Right lobe of liver (tissue), 6 donors: ENCODE data around the gene SAMD8. TPM values are rescaled to one million over a fixed set of nuclear protein-coding genes. Genes with fewer than 3 reads are reported as not detected.

Source experiments
- ATAC-seq, 4 donors: fragments of 200-7000 bp; cut with Tn5 transposase; one replicate each; pipeline ENCODE4 v1.9.1; 2020; ENCODE audit warnings: mild to moderate bottlenecking in 4 of 4, moderate library complexity in 4 of 4
- DNase-seq, 3 donors: peaks; one replicate each; pipeline ENCODE4 v3.0.0-alpha.2; 2020
- H3K27ac ChIP-seq, 3 donors: fragments of 200-600 bp; one replicate each; pipeline ENCODE4 v1.8.0; 2022
- H3K27me3 ChIP-seq, 2 donors: fragments of 200-600 bp; one replicate each; pipeline ENCODE4 v1.8.0; 2022
- H3K36me3 ChIP-seq, 4 donors: fragments of 200-600 bp; sonication (generic) in 1 of 4; one replicate each; pipeline versions ENCODE4 v1.5.1 to v1.8.0; 2017 to 2022; ENCODE audit warnings: control low read depth in 1 of 4
- H3K4me1 ChIP-seq, 4 donors: fragments of 200-600 bp; sonication (generic) in 1 of 4; one replicate each; pipeline versions ENCODE4 v1.5.1 to v1.8.0; 2017 to 2022; ENCODE audit warnings: control low read depth in 1 of 4
- H3K4me3 ChIP-seq, 3 donors: fragments of 200-600 bp; one replicate each; pipeline ENCODE4 v1.8.0; 2022
- H3K9me3 ChIP-seq, 4 donors: fragments of 200-600 bp; sonication (generic) in 1 of 4; one replicate each; pipeline versions ENCODE4 v1.5.1 to v1.8.0; 2017 to 2022; ENCODE audit warnings: control low read depth in 1 of 4
- CTCF ChIP-seq, 4 donors: fragments of 200-600 bp in 3 of 4; fragments of 450-650 bp in 1 of 4; IDR thresholded peaks; one replicate each; pipeline versions ENCODE4 v1.5.1 to v1.8.0; 2016 to 2022; ENCODE audit warnings: antibody characterized with exemption in 4 of 4, mild to moderate bottlenecking in 2 of 4
- POLR2A ChIP-seq: fragments of 450-650 bp; IDR thresholded peaks from one replicate; pipeline ENCODE4 v1.6.1; 2017; ENCODE audit warnings: antibody characterized with exemption, mild to moderate bottlenecking
- WGBS: methylation state at CpG from one replicate; pipeline ENCODE4 v1.1.6; 2018; ENCODE audit warnings: low coverage, low lambda C conversion rate; ENCODE audit not compliant: insufficient coverage; ENCODE audit errors: missing lambda C conversion rate; 5-methylcytosine and 5-hydroxymethylcytosine counted together
- intact Hi-C, 2 donors: fragments of 100-400 bp; cut with DNase I; formaldehyde crosslinking; loops; one replicate each; pipeline versions ENCODE4 v1.11.2 to v1.14.1; 2022
- total RNA-seq, 6 experiments: library from RNA; depleted of rRNA in 2 of 6; stranded (reverse); fragments of >200 nt in 2 of 6; fragmentation: NEBNext Ultra II Directional in 3 of 6; extraction: Animal tissue kit (Norgen Biotek cat#: 25700) in 3 of 6; gene quantifications; one replicate each; pipeline versions ENCODE4 v1.1.0 to v1.2.4, GENCODE V29; 2016 to 2023
- donor health status: DM: no; HTN: yes; CAD: no.
- donor health status: DM: no; HTN: no; CAD: no.
- donor health status: DM: no; HTN: no; CAD: no.
- donor health status: DM: no; HTN: yes; CAD: no.
- donor health status: DM: no; HTN: yes; CAD: no.

Gene SAMD8
- total RNA-seq, 6 experiments from 2014 or later: 5.7 to 13.2 (median 9.3) TPM

GRCh38 chr10:75074711-75075445 is 36.6 kb upstream of the SAMD8 start:
- Histone ChIP-seq H3K4me3 (no peak overlapping the region), H3K27ac (no peak overlapping the region), H3K9me3 (no peaks in the 10 kb centered on the region), H3K4me1 (peaks cover 0 to 7% (median 0%) of the 10 kb centered on the region in 4 donors), H3K27me3 (no peaks in the 10 kb centered on the region), H3K36me3 (no peaks in the 10 kb centered on the region)
- 48% methylated on average over 2 of the region's 2 CpGs for WGBS
- intact Hi-C loops: no loop called here
- TF ChIP-seq POLR2A (no peak), CTCF (IDR thresholded peaks at IDR 0.05) (no peak)
- ATAC-seq (peak in 3 of 4 donors; percentile 45 to 72 (median 69)), DNase-seq (no peak)

- Histone ChIP-seq H3K27me3 (no peaks in the 10 kb centered on the region), H3K36me3 (no peaks in the 10 kb centered on the region), H3K27ac (no peak overlapping the region), H3K4me3 (no peak overlapping the region), H3K4me1 (peaks cover 0 to 7% (median 0%) of the 10 kb centered on the region in 4 donors), H3K9me3 (no peaks in the 10 kb centered on the region)
- 71% methylated on average over 6 of the region's 6 CpGs for WGBS
- ATAC-seq (no peak), DNase-seq (no peak)
- TF ChIP-seq CTCF (IDR thresholded peaks at IDR 0.05) (no peak), POLR2A (no peak)
- intact Hi-C loops: no loop called here
Measured at GRCh38 chr10:75076348-75076747, 35.1 kb upstream of the SAMD8 start.

GRCh38 chr10:75079436-75080083 is 31.9 kb upstream of the SAMD8 start:
- Histone ChIP-seq H3K4me3 (no peak overlapping the region), H3K4me1 (peaks cover 0 to 5% (median 0%) of the 10 kb centered on the region in 4 donors), H3K27me3 (no peaks in the 10 kb centered on the region), H3K9me3 (no peaks in the 10 kb centered on the region), H3K36me3 (no peaks in the 10 kb centered on the region), H3K27ac (no peak overlapping the region)
- ATAC-seq (no peak), DNase-seq (no peak)
- 76% methylated on average over 6 of the region's 9 CpGs for WGBS
- intact Hi-C loops: no loop called here
- TF ChIP-seq CTCF (IDR thresholded peaks at IDR 0.05): no peak
- no peak for TF ChIP-seq POLR2A

- ATAC-seq (no peak), DNase-seq (no peak)
- WGBS: 80% methylated on average over 1 of the region's 4 CpGs
- no peak for TF ChIP-seq CTCF (IDR thresholded peaks at IDR 0.05)
- TF ChIP-seq POLR2A: no peak
- intact Hi-C loops: no loop called here
- Histone ChIP-seq H3K4me3 (no peak overlapping the region), H3K9me3 (no peaks in the 10 kb centered on the region), H3K36me3 (no peaks in the 10 kb centered on the region), H3K4me1 (no peaks in the 10 kb centered on the region), H3K27ac (no peak overlapping the region), H3K27me3 (no peaks in the 10 kb centered on the region)
Measured at GRCh38 chr10:75080554-75080953, 30.9 kb upstream of the SAMD8 start.
